SW 1271 (cell line): ENCODE data around the gene EIF4G1.
"Not testable (repeated sequence)": the region's sequence is repeated elsewhere in the genome, so short reads cannot be mapped to it uniquely, and the experiment has no call there.

Source experiments
- DNase-seq, 2 experiments: peaks; one replicate each; lab custom pipeline; 2025; lab: John Stamatoyannopoulos, UW

The EIF4G1 gene

GRCh38 chr3:184335661-184336546 is 21.5 kb downstream of the EIF4G1 start:
- DNase-seq = peak; percentile 65 to 76

GRCh38 chr3:184336547-184337398 is 22.4 kb downstream of the EIF4G1 start:
- peak; percentile 32 to 48 for DNase-seq

DNA sequence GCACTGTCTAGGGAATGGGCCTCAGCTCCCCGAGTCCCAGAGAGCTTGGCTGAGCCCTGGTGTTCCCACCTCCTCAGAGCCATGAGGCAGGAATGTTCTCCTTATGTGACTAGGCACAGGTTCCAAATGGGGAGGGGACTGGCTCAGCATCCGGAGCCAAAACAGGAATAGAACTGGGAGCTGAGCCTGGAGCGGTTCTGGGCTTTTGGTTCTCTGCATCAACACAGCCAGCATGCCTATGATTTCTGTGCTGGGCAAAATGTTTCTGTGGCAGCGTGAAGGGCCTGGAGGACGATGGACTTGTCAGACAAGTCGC is 23.0 kb downstream of the EIF4G1 start, which contains the start of gene FAM131A:
FAM131A (plus strand) TSS at position 202 of the 316 bp plus-strand sequence; CDS start at position 233, 31 bp downstream.
- no peak for DNase-seq

- DNase-seq = no peak
Measured at GRCh38 chr3:184337981-184338380, 23.6 kb downstream of the EIF4G1 start.

DNA sequence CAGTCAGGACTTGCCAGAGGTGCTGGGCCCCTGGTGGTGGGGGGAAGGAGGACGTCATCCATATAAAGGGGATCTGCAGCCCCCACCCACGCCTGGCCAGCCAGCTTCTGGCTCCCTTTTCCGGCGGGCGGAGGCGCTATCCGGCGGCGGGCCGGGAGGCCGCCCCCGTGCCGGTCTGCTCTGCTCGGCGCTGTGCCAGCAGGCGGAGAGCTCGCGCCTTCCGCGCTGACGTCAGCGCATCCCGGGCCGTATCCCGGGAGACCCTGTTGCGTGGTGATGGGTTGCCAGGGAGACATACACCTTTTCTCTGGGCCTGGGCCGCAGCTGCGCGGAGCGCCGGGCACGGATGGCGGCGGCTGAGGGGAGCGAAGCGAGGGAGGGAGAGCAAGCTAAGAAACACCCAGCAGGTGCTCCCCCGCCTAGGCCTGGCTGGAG is 24.1 kb downstream of the EIF4G1 start:
- no peak for DNase-seq

GRCh38 chr3:184339001-184339400 is 24.6 kb downstream of the EIF4G1 start:
- no peak for DNase-seq

DNA sequence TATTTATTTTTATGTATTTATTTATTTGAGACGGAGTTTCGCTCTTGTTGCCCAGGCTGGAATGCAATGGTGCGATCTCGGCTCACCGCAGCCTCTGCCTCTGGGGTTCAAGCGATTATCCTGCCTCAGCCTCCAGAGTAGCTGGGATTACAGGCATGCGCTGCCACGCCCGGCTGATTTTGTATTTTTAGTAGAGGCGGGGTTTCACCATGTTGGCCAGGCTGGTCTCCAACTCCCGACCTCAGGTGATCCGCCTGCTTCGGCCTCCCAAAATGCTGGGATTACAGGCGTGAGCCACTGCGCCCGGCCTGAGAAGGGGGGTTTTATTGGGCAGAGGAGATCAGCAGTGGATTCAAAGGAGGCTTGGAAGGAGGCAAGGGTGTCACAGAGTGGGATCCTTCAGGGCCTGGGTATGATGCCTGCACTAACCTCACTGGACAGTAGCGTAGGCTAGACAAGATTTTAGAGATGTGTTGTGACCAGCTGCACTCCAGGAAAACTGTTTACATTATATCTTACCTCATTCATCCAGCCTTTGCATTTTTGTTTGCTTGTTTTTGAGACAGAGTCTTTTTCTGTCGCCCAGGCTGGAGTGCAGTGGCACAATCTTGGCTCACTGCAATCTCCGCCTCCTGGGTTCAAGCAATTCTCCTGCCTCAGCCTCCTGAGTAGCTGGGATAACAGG is 25.2 kb downstream of the EIF4G1 start:
- not testable (repeated sequence) for DNase-seq

- DNase-seq = no peak
Measured at GRCh38 chr3:184341925-184342324, 27.5 kb downstream of the EIF4G1 start.

DNA sequence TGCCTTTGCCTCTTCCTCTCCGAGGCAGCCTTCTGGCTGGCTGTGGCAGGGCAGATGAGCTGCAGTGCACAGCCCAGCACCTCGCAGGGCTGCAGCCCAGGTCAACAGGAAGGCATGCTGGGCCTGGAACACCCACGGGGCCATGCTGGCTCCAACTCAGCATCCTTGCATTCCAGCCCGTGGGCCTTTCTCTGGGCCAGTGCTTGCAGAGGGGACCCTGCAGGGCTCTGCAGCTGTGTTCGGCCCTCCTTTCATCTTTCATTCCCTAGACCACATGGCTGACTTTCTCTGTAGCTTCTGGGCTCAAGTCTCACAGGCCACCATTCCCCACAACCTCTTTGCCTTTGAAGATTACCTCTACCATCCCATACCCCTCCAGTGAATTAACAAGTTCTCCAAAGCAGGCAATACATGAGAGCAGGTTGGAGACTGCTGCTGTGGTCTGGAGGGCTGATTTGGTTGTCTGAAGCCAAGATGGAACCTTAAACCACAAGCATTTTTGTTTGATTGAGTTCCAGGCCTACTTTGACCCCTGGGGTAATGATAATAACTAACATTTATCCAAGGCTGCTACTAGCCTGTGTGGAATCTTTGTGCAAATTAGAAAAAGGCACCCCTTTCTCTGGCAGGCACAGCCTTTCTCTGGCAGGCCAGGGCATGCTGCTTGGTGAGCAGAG is 28.9 kb downstream of the EIF4G1 start:
- no peak for DNase-seq

- DNase-seq = no peak
Measured at GRCh38 chr3:184344579-184345316, 30.3 kb downstream of the EIF4G1 start.

GRCh38 chr3:184345317-184346144 is 31.1 kb downstream of the EIF4G1 start:
- DNase-seq = peak; percentile 53 to 82

DNA sequence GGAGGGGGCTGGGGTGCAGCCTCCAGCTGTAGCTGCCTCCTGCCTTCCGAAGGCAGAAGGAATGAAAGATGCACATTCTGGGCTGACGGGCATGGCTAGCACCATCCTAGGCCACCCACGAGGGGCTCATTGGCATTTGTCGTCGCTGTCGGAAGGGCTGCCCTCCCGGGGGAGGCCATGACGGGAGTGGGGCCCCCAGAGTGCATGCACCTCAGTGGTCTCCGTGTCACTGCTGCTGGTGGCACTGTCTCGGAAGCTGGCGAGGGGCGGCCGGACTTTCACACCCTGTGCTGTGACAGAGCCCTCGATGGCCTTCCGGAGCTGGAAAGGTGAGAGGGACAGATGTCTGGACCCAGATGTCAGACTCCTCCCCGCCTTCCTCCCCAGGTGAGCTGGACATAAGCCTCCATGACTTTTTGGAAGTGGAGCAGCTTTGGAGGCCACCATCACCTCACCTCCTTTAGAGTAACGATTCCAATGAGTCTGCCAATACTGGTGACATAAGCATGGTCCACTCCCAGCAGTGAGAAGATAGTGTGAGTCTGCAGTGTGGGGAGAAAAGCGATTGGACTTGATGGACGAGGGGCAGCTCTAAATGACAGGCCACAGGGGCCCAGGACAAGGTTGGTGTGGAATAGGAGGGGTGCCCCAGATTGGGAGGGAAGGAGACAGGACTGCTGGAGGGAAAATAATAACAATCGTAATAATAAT is 32.2 kb downstream of the EIF4G1 start:
- no peak for DNase-seq

DNA sequence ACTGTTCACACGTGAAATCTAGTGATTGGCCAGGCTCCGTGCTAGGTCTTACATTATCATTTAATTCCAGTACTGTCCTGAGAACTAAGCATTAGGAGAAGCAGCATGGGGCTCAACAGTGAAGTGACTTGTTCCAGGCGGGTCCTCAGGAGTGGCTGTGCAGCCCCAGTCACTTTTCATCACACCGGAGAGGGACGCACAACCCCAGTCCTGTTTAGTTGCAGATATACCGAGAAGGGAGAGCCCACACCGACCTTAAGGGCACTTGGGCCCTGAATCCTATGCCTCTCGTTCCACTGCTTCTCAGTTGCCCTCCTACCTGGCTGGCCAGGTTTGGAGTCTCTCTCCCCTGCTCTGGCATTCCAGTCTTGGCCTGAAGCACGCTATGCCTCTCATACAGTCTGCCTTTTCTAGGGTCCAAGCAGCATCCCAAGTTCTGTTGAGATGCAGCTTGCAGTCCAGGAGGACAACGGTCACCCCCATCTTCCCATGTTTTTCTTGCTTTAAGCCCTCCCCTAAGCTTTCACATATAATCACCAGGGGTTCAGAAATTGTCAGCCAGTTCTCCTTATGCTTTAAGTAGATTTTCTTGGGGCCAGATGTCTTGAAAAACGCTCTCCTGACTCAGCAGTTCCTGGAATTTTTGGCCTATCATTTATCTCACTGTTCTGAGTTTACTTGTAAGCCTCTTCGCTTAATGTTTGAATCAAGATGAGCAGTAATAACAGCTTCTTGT is 33.1 kb downstream of the EIF4G1 start:
- DNase-seq = no peak

DNA sequence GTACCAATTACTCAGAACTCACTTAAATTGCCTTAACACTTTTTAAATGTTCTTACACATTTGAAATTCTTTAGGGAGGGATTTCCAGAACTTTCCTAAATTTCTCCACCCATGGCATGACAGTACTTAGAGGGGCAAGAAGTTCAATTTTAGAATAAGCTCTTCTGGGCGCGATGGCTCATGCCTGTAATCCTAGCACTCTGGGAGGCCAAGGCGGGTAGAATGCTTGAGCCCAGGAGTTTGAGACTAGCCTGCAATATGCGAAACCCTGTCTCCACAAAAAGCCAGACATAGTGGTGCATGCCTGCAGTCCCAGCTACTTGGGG is 33.6 kb downstream of the EIF4G1 start:
- no peak for DNase-seq

DNA sequence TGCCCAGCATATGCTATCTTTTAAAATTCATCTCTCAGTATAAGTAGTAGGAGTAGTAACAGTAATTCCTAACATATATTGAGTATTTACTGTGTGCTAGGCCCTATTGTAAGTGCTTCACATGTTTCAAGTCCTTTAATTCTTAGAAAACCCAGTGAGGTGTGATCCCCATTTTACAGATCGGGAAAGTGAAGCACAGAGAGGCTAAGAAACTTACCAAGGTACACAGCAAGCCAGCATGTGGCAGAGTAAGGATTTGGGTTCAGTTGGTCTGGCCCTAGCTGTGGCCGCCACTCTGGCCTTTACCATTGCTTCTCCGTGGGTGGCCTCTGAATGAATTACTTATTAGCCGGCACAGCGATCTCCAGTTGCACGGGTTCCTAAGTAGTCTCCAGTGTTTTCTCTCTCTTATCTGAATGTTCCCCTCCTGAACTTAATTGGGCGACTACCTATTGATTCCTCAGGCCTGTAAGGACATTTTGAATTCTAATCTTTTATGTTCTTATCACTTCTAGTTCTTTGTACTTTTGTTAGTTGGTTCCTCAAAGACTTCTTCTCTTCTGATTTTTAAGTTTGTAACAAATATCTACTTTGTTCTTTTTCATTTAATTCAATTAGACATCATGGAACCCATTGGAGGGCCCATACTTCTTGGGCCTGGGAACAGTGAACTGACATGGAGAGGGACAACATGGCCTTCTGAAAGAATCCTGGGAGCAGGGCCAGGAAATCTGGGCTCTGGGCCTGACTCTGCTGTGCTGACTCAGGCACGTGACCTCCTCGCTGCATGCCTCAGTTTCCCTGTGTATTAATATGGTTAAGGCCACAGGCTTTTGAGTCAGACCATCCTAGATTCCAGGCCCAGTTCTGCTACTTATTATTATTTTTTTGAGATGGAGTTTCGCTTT is 35.4 kb downstream of the EIF4G1 start:
- no peak for DNase-seq

DNA sequence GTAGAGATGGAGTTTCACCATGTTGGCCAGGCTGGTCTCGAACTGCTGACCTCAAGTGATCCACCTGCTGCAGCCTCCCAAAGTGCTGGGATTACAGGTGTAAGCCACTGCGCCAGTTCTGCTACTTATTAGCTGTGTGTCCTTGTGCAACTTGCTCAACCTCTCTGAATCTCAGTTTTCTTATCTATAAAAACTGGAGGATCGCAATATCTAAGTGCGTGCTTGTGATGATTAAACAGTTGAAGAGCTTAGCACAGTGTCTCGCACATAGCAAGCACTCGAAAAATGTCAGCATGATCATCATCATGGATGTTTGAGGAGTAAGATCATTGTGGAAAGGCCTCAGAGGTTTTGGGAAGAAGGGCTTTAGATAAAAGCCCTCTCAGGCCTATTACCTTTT is 36.2 kb downstream of the EIF4G1 start:
- DNase-seq = no peak

DNA sequence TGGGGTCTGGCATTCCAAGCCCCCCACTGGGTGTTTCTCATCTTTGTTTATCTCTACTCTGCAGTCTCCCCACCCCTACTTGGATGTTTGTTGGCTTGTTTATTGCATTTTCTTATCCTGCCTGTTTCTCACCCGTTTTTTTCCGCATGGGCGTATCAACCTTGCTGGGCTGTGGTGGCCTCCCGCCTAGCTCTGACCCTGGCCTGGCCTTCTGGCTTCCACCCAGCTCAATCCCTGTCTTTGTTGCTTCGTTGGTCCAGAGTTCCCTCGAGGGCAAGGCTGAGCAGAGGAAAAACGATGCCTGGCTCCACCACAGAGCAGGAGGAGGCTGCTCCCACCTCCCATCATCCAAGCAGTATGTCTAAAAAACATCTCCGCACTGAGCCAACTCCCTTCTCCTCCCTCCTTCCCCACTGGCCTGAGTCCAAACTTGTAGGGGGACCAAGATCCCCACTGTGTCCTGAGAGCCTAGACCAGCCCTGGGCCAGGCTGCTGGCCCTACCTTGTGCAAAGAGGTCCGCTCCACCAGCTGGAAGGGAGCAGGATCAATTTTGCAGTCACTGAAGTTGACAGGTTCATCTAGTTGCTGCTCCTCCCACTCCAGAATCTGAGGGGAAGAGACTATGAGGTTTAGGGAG is 37.2 kb downstream of the EIF4G1 start:
- DNase-seq = no peak
